ENCODE measurements around the gene TMUB1. TPM values are rescaled to one million over a fixed set of nuclear protein-coding genes. Genes with fewer than 3 reads are reported as not detected.
A peak's percentile ranks its signal among the peaks of the same experiment; 100 is the strongest.

Gene TMUB1
- total and polyA plus RNA-seq, 9 of the 15 experiments (the other 6 are each of a cell fraction or from before 2014, with no cell fraction given) = 0.14 to 241 (median 74.1) TPM

- ChIA-PET CTCF (ENCODE audit: low intra/inter-chr PET ratio) (no interaction called here), POLR2A (interaction anchor here (0.6 to 3.2 kb wide), 7 partner anchors 8 to 61 kb away, joined by 3 to 17 read pairs (median 4); partner anchors contain the start of genes ABCB8 and FASTK)
- FAIRE-seq (no peak), ATAC-seq (no peak), DNase-seq (ENCODE audit: extremely low read depth in 1 of 4, low spot score in 3 of 4) (no peak)
- no peaks in the 10 kb centered on the region for H3K9me3 ChIP-seq (replicated peaks; ENCODE audit: control insufficient read depth, insufficient read depth, low read depth, low read length)
- no peak overlapping the region for H2AFZ ChIP-seq (ENCODE audit: low read depth, low read length)
- no peaks in the 10 kb centered on the region for H3K27me3 ChIP-seq (ENCODE audit: control insufficient read depth in 2 of 2, insufficient read depth in 2 of 2, low read length in 2 of 2)
- WGBS (ENCODE audit: insufficient coverage, low coverage, missing lambda C conversion rate) = 93% methylated on average over 35 of the region's 39 CpGs
- H3K79me2 ChIP-seq (ENCODE audit: control insufficient read depth, insufficient read depth, low read length) = no peaks in the 10 kb centered on the region
- no TSS peak for BruUV-seq (replicated peaks)
- intact Hi-C loops (cut with micrococcal nuclease) = no loop called here
- H3K4me2 ChIP-seq (ENCODE audit: insufficient read depth, low read length) = no peak overlapping the region
- H3K4me3 ChIP-seq = no peak overlapping the region
- in situ Hi-C loops (cut with MboI) = no loop called here
- TF ChIP-seq STAT6 (CRISPR knock-in tag; IDR thresholded peaks at IDR 0.05) (no peak), POLR2G (IDR thresholded peaks at IDR 0.05; ENCODE audit: low read depth, low read length) (peak; percentile 64), CCAR2 (IDR thresholded peaks at IDR 0.05; ENCODE audit: low read depth, low read length) (no peak), RBFOX2 (IDR thresholded peaks at IDR 0.05; ENCODE audit: low read depth, low read length) (peak; percentile 60), ZNF174 (CRISPR knock-in tag; IDR thresholded peaks at IDR 0.05) (no peak), E2F5 (CRISPR knock-in tag; IDR thresholded peaks at IDR 0.05) (no peak), MIER1 (IDR thresholded peaks at IDR 0.05; ENCODE audit: low read depth) (no peak), ETV5 (CRISPR knock-in tag; IDR thresholded peaks at IDR 0.05; ENCODE audit: low read depth) (no peak), ZC3H8 (IDR thresholded peaks at IDR 0.05) (no peak), ZEB2 (IDR thresholded peaks at IDR 0.05) (no peak), CBFB (CRISPR knock-in tag; IDR thresholded peaks at IDR 0.05) (no peak), KDM1A (IDR thresholded peaks at IDR 0.05) (no peak), ATF1 (CRISPR knock-in tag; IDR thresholded peaks at IDR 0.05) (no peak), ATF1 (tag; IDR thresholded peaks at IDR 0.05) (no peak), ZKSCAN1 (IDR thresholded peaks at IDR 0.05; ENCODE audit: low read depth, low read length) (no peak), POU5F1 (IDR thresholded peaks at IDR 0.05; ENCODE audit: borderline replicate concordance, low read depth, low read length, partially characterized antibody) (no peak), ZNF408 (CRISPR knock-in tag; IDR thresholded peaks at IDR 0.05; ENCODE audit: low read depth) (no peak), RBM22 (IDR thresholded peaks at IDR 0.05; ENCODE audit: low read depth, low read length, poor library complexity, severe bottlenecking) (peak; percentile 35), ZNF583 (CRISPR knock-in tag; IDR thresholded peaks at IDR 0.05) (no peak), CREB1 (IDR thresholded peaks at IDR 0.05) (no peak), CREB1 (CRISPR knock-in tag; IDR thresholded peaks at IDR 0.05) (no peak)
- H3K36me3 ChIP-seq (ENCODE audit: control insufficient read depth, insufficient read depth, low read length) = peaks cover 96% of the 10 kb centered on the region
- H3K9ac ChIP-seq (ENCODE audit: insufficient read depth in 1 of 2, low read depth in 2 of 2, low read length in 2 of 2) = peak overlapping the region in 1 of 2 experiments; percentile 37; a peak in 2 of 4 replicates
- H4K20me1 ChIP-seq (replicated peaks; ENCODE audit: control insufficient read depth, insufficient read depth, low read length) = no peaks in the 10 kb centered on the region; the same call in 1 of the 2 replicates
- H3K4me1 ChIP-seq (replicated peaks in 1 of 2; ENCODE audit: control insufficient read depth in 2 of 2, insufficient read depth in 2 of 2, low read length in 2 of 2) = peaks cover 0 to 51% of the 10 kb centered on the region in 2 experiments; a peak in 2 of 5 replicates
- no peaks in the 10 kb centered on the region for H3K9me1 ChIP-seq (ENCODE audit: control insufficient read depth, insufficient read depth, low read length)
- H3K27ac ChIP-seq (ENCODE audit: extremely low read depth, low read depth, low read length) = no peak overlapping the region
These were observed 12.0 kb downstream of the TMUB1 start for GRCh38 chr7:151071032-151071866.

Measured in K562 (cell line).